CD4-positive, alpha-beta T cell (primary cell): ENCODE results near the gene MRS2. TPM values are rescaled to one million over a fixed set of nuclear protein-coding genes. Genes with fewer than 3 reads are reported as not detected.

Source experiments
- ATAC-seq: fragments of 200-7000 bp; cut with Tn5 transposase; one replicate; pipeline ENCODE4 v1.10.0; 2022; ENCODE audit warnings: mild to moderate bottlenecking; ENCODE audit not compliant: poor library complexity
- CTCF ChIA-PET: fragments of 350-600 bp; sonication (Branson Sonifier 250); formaldehyde crosslinking; loops from one replicate; lab custom pipeline; 2021; ENCODE audit warnings: antibody characterized with exemption, inconsistent platforms; lab: Charles Lee
- POLR2A ChIA-PET: fragments of 350-600 bp; sonication (Branson Sonifier 250); formaldehyde crosslinking; loops from one replicate; lab custom pipeline; 2021; ENCODE audit warnings: antibody characterized with exemption, inconsistent platforms; lab: Charles Lee
- DNase-seq, 14 experiments: peaks; one replicate each; pipeline ENCODE4 v3.0.0-alpha.2; 2013 to 2020; ENCODE audit warnings: mixed read lengths in 2 of 14
- H3K27ac ChIP-seq, 2 donors: one replicate each; pipeline versions ENCODE4 v1.5.1 to v1.7.0; 2013; ENCODE audit warnings: low read length in 2 of 2, low read depth in 1 of 2, mild to moderate bottlenecking in 1 of 2
- H3K27me3 ChIP-seq, 2 experiments: 1 replicate in 1 of 2; 2 replicates in 1 of 2; pipeline versions ENCODE4 v1.6.1 to v1.7.0; 2013; ENCODE audit warnings: low read length in 2 of 2, control low read depth in 1 of 2, mild to moderate bottlenecking in 1 of 2, moderate library complexity in 1 of 2; ENCODE audit not compliant: insufficient read depth in 2 of 2, control insufficient read depth in 1 of 2
- H3K36me3 ChIP-seq: one replicate; pipeline ENCODE4 v1.6.1; 2013; ENCODE audit warnings: low read length, control low read depth; ENCODE audit not compliant: insufficient read depth
- H3K4me1 ChIP-seq: one replicate; pipeline ENCODE4 v1.6.1; 2013; ENCODE audit warnings: low read length, control low read depth; ENCODE audit not compliant: insufficient read depth
- H3K4me3 ChIP-seq: one replicate; pipeline ENCODE4 v1.5.1; 2013; ENCODE audit warnings: mild to moderate bottlenecking, low read length, moderate library complexity
- H3K9me3 ChIP-seq, 2 experiments: 1 replicate in 1 of 2; 2 replicates in 1 of 2; pipeline versions ENCODE4 v1.6.1 to v1.7.0; 2013; ENCODE audit warnings: low read length in 2 of 2, mild to moderate bottlenecking in 2 of 2, control low read depth in 1 of 2, moderate library complexity in 1 of 2; ENCODE audit not compliant: control insufficient read depth in 1 of 2, insufficient read depth in 1 of 2
- H3K27ac Mint-ChIP-seq: one replicate; pipeline ENCODE4 v1.8.0; 2020; ENCODE audit warnings: mixed read lengths
- H3K27me3 Mint-ChIP-seq: one replicate; pipeline ENCODE4 v1.8.0; 2021; ENCODE audit warnings: mixed read lengths
- H3K36me3 Mint-ChIP-seq: one replicate; pipeline ENCODE4 v1.8.0; 2021; ENCODE audit warnings: low read depth, mixed read lengths
- H3K4me1 Mint-ChIP-seq: one replicate; pipeline ENCODE4 v1.8.0; 2021; ENCODE audit warnings: low read depth, mixed read lengths
- H3K4me3 Mint-ChIP-seq: one replicate; pipeline ENCODE4 v1.8.0; 2020; ENCODE audit warnings: mild to moderate bottlenecking, mixed read lengths
- H3K9me3 Mint-ChIP-seq: one replicate; pipeline ENCODE4 v1.8.0; 2020; ENCODE audit warnings: mixed read lengths
- CTCF ChIP-seq: fragments of 200-600 bp; IDR thresholded peaks from one replicate; pipeline ENCODE4 v1.8.0; 2022; ENCODE audit warnings: antibody characterized with exemption, mild to moderate bottlenecking
- intact Hi-C, 2 experiments: fragments of 100-400 bp; cut with DNase I in 1 of 2; cut with micrococcal nuclease in 1 of 2; formaldehyde crosslinking; loops; one replicate each; pipeline versions ENCODE4 v1.15.1 to v1.9.0; 2023 to 2025; cut with DNase I, micrococcal nuclease
- total RNA-seq, 174 experiments: library from RNA in 2 of 174; stranded (reverse) in 2 of 174; gene quantifications; one replicate each; pipeline ENCODE4 v1.2.3 and lab custom pipeline; 2021 to 2026

Gene MRS2
- total RNA-seq, 2 experiments from 2014 or later: 3.7 to 4.6 TPM

- no peak for DNase-seq
- CTCF ChIA-PET: no interaction called here
These were observed 25.9 kb upstream of the MRS2 start for GRCh38 chr6:24376871-24377270.

GRCh38 chr6:24378473-24379097 is 24.2 kb upstream of the MRS2 start:
- H3K27me3 ChIP-seq: no peaks in the 10 kb centered on the region
- H3K4me1 ChIP-seq: no peaks in the 10 kb centered on the region
- peaks cover 6% of the 10 kb centered on the region for H3K27me3 Mint-ChIP-seq
- H3K27ac ChIP-seq: no peak overlapping the region
- no peak overlapping the region for H3K4me3 ChIP-seq
- no peak for TF ChIP-seq CTCF
- H3K4me1 Mint-ChIP-seq: no peaks in the 10 kb centered on the region
- intact Hi-C loops: no loop called here
- POLR2A ChIA-PET: interaction anchor here (0.5 kb wide), 1 partner anchor 210 kb away, joined by 3 read pairs; no protein-coding TSS in a partner anchor
- no peaks in the 10 kb centered on the region for H3K9me3 ChIP-seq
- ATAC-seq (no peak), DNase-seq (no peak)
- CTCF ChIA-PET: no interaction called here
- H3K4me3 Mint-ChIP-seq: no peak overlapping the region
- no peaks in the 10 kb centered on the region for H3K36me3 Mint-ChIP-seq
- H3K27ac Mint-ChIP-seq: no peak overlapping the region
- no peaks in the 10 kb centered on the region for H3K9me3 Mint-ChIP-seq
- H3K36me3 ChIP-seq: no peaks in the 10 kb centered on the region

More at GRCh38 chr6:24376871-24377270, 25.9 kb upstream of the MRS2 start:
- no peak for ATAC-seq
- Histone ChIP-seq H3K27me3 (no peaks in the 10 kb centered on the region), H3K36me3 (no peaks in the 10 kb centered on the region), H3K4me3 (no peak overlapping the region), H3K4me1 (no peaks in the 10 kb centered on the region), H3K27ac (no peak overlapping the region), H3K9me3 (no peaks in the 10 kb centered on the region)
- Mint-ChIP-seq H3K36me3 (no peaks in the 10 kb centered on the region), H3K4me3 (no peak overlapping the region), H3K27me3 (peaks cover 18% of the 10 kb centered on the region), H3K27ac (no peak overlapping the region), H3K9me3 (no peaks in the 10 kb centered on the region), H3K4me1 (no peaks in the 10 kb centered on the region)
- intact Hi-C loops: no loop called here
- TF ChIP-seq CTCF: no peak
- POLR2A ChIA-PET: no interaction called here

- Mint-ChIP-seq H3K9me3 (no peaks in the 10 kb centered on the region), H3K4me1 (no peaks in the 10 kb centered on the region), H3K36me3 (no peaks in the 10 kb centered on the region), H3K27ac (no peak overlapping the region), H3K4me3 (no peak overlapping the region), H3K27me3 (peaks cover 21% of the 10 kb centered on the region)
- Histone ChIP-seq H3K4me3 (no peak overlapping the region), H3K36me3 (no peaks in the 10 kb centered on the region), H3K27ac (no peak overlapping the region), H3K27me3 (peaks cover 0 to 6% of the 10 kb centered on the region in 2 experiments), H3K4me1 (no peaks in the 10 kb centered on the region), H3K9me3 (no peaks in the 10 kb centered on the region)
- no peak for TF ChIP-seq CTCF
- ATAC-seq (no peak), DNase-seq (no peak)
- intact Hi-C loops: no loop called here
- CTCF ChIA-PET: no interaction called here
- POLR2A ChIA-PET: no interaction called here
These were observed 21.1 kb upstream of the MRS2 start for GRCh38 chr6:24381476-24382219.
